HAP-1 (cell line): ENCODE measurements around the gene S100A6.

ENCODE experiments used
- DNase-seq, 2 experiments: peaks; one replicate each; pipeline ENCODE4 v3.0.0-alpha.2; 2016 to 2020; ENCODE audit warnings: low spot score in 2 of 2
- H3K27me3 ChIP-seq: fragments of 250-450 bp; sonication (Bioruptor Pico); 2 replicates; pipeline ENCODE4 v1.5.1; 2020; ENCODE audit warnings: low read depth, mild to moderate bottlenecking, moderate library complexity
- H3K36me3 ChIP-seq: fragments of 250-450 bp; sonication (Bioruptor Pico); replicated peaks from 2 replicates; pipeline ENCODE4 v1.5.1; 2020; ENCODE audit warnings: mild to moderate bottlenecking
- H3K4me1 ChIP-seq: fragments of 250-450 bp; sonication (Bioruptor Pico); 2 replicates; pipeline ENCODE4 v1.5.1; 2020; ENCODE audit warnings: mild to moderate bottlenecking
- H3K4me3 ChIP-seq: fragments of 250-450 bp; sonication (Bioruptor Pico); 2 replicates; pipeline ENCODE4 v1.5.1; 2020; ENCODE audit warnings: mild to moderate bottlenecking, moderate library complexity
- H3K9me3 ChIP-seq: fragments of 250-450 bp; sonication (Bioruptor Pico); 2 replicates; pipeline ENCODE4 v1.5.1; 2020; ENCODE audit warnings: mild to moderate bottlenecking, moderate library complexity
- in situ Hi-C: fragments of 300-500 bp; cut with MboI; formaldehyde crosslinking; loops from 3 replicates; pipeline ENCODE4 v1.14.3; 2020; ENCODE audit warnings: low sequenced_read_pairs, inconsistent platforms, mixed read lengths

S100A6 gene

DNA sequence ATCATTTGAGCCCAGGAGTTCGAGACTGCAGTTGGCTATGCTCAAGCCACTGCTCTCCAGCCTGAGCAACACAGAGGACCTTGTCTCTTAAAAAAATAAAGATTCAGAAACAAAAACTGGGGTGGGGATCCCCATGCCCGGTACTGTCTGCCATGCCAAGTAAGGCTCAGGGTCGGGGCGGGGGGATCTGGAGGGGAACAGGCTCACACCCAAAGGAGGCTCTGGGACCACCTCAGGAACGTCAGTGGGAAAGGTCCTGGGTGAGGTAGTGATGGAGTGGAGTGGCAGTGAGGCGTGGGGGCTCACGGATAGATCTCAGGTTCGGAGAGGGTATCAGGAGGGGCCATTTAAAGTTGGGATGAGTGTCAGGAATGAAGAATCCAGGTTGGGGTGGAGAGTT lies 10.6 kb upstream of the S100A6 start:
- DNase-seq, result no peak
- H3K27me3 ChIP-seq, result no peaks in the 10 kb centered on the region
- in situ Hi-C loops, result no loop called here
- H3K4me3 ChIP-seq, result no peak overlapping the region
- H3K9me3 ChIP-seq, result no peaks in the 10 kb centered on the region
- no peaks in the 10 kb centered on the region for H3K36me3 ChIP-seq
- peaks cover 11% of the 10 kb centered on the region for H3K4me1 ChIP-seq

DNA sequence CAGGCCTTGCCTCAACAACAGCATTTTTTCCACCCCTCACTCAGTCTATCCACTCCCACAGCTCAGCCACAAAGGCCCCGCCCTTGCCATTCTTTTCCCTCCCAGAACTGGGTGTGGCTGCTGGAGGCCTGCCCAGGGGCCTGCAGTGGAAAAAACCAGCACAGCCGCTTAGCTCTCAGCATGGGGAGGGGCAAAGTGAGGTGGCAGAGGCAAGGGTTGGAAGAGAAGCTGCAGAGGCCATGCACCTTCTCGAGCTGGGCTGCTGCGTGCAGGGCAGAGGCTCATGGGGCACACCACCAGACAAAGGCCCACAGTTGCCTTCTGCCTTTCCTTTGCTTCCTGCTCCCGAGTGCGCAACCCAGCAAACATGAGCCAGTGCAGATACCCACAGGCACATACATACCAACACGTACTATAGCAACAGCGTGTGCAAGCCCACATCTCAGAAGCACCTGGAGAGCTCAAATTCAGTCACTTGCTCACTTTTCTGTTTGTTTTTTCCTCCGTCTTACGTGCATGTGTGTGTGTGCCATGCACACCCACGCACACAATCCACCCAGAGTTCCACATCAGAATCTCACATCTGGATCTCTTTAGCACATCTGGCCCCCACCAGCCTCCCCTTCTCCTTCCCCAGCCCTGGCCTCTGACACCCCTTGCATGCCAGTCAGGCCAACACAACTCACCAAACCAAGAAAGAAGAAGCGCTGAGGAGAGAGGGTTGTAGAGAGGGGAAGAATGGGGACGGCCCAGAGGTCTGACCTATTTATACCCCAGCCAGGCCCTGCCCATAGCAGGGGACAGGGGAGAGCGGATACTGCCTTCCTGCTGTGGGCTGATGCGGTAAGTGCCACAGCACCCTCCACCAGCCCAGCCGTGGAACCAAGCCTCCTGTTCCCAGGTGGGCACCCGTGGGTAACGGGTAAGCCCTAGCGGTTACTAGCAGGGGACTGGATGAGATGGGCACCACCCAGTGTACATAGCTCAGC lies 9.6 kb upstream of the S100A6 start, which contains the start of gene S100A4:
TSS of gene S100A4 (minus strand) at position 740 of the 989 bp plus-strand sequence. CDS start 1,012 bp downstream, outside the sequence.
- no peak within 1 kb of the TSS for H3K4me3 ChIP-seq
- H3K36me3 ChIP-seq, result no peaks in the 10 kb centered on the region
- in situ Hi-C loops, result no loop called here
- DNase-seq, result peak; percentile 96 to 97
- no peaks in the 10 kb centered on the region for H3K9me3 ChIP-seq
- peaks cover 11% of the 10 kb centered on the region for H3K4me1 ChIP-seq
- H3K27me3 ChIP-seq, result no peaks in the 10 kb centered on the region

DNA sequence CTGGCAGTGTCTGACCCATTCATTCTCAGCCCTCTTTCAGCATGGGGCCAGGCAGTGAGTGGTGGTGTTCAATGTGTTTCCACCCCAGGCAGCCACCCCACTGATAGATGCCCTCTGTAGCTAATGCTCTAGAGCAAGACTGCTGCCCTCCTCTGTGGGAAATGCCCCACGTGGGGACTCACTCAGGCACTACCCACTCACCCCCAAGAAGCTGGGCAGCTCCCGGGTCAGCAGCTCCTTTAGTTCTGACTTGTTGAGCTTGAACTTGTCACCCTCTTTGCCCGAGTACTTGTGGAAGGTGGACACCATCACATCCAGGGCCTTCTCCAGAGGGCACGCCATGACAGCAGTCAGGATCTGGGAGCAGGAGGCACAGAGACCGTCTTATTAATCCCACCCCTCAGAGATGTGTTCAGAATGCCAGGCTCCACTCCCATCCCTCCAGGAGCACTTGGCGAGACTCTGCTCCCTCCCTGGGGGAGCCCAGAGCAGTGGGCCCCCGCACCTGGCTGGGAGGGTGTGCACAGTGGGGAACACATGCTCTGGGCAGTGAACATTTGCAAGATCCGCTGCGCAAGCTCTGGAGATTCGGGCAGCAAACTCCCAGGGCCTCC lies 8.8 kb upstream of the S100A6 start:
- peaks cover 11% of the 10 kb centered on the region for H3K4me1 ChIP-seq
- no peaks in the 10 kb centered on the region for H3K36me3 ChIP-seq
- no peak overlapping the region for H3K4me3 ChIP-seq
- no peaks in the 10 kb centered on the region for H3K27me3 ChIP-seq
- H3K9me3 ChIP-seq, result no peaks in the 10 kb centered on the region
- in situ Hi-C loops, result no loop called here
- DNase-seq, result no peak

GRCh38 chr1:153543736-153544135 lies 7.9 kb upstream of the S100A6 start:
- H3K27me3 ChIP-seq, result no peaks in the 10 kb centered on the region
- no peaks in the 10 kb centered on the region for H3K36me3 ChIP-seq
- DNase-seq, result no peak
- peaks cover 11% of the 10 kb centered on the region for H3K4me1 ChIP-seq
- H3K4me3 ChIP-seq, result no peak overlapping the region
- in situ Hi-C loops, result no loop called here
- H3K9me3 ChIP-seq, result no peaks in the 10 kb centered on the region

DNA sequence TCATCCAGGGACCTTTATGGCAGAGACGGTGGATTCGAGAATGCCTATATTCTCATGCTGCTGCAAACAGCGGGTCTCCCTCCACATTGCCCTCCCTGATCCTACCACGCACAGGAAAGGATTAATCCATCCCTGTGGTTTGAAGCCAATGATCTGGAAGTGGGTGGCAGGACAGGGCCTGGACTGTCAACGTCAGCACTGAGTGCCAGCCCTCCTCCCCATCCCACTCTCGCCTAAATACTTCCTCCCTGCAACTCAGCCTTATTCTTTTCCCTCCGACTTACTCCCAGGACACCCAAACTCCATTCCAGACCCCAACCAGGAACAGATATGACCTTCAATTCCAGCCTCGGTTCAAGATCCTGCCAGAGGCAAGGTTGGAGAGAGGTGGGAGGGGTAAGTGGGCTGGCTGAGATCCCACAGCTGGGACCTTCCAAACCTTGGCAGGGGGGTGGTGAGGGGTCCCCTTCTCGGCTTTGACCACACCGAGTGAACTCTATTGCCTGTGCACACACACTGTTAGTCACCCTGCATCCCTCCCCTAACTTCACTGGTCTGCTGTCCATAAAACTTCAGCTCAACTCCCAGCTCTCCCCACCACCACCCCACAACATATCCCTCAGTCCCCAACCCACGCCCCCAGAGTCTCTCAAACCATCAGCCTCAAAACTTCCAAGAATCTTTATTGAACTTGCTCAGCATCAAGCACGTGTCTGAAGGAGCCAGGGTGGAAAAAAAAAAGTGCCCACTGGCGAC lies 7.3 kb upstream of the S100A6 start:
- Histone ChIP-seq H3K9me3 (no peaks in the 10 kb centered on the region), H3K4me1 (peaks cover 16% of the 10 kb centered on the region), H3K36me3 (no peaks in the 10 kb centered on the region), H3K27me3 (no peaks in the 10 kb centered on the region), H3K4me3 (no peak overlapping the region)
- no peak for DNase-seq
- in situ Hi-C loops, result no loop called here

GRCh38 chr1:153541641-153542590 lies 6.1 kb upstream of the S100A6 start:
- Histone ChIP-seq H3K9me3 (no peaks in the 10 kb centered on the region), H3K27me3 (no peaks in the 10 kb centered on the region), H3K4me3 (no peak overlapping the region), H3K36me3 (no peaks in the 10 kb centered on the region), H3K4me1 (peaks cover 17% of the 10 kb centered on the region)
- no peak for DNase-seq
- in situ Hi-C loops, result no loop called here

DNA sequence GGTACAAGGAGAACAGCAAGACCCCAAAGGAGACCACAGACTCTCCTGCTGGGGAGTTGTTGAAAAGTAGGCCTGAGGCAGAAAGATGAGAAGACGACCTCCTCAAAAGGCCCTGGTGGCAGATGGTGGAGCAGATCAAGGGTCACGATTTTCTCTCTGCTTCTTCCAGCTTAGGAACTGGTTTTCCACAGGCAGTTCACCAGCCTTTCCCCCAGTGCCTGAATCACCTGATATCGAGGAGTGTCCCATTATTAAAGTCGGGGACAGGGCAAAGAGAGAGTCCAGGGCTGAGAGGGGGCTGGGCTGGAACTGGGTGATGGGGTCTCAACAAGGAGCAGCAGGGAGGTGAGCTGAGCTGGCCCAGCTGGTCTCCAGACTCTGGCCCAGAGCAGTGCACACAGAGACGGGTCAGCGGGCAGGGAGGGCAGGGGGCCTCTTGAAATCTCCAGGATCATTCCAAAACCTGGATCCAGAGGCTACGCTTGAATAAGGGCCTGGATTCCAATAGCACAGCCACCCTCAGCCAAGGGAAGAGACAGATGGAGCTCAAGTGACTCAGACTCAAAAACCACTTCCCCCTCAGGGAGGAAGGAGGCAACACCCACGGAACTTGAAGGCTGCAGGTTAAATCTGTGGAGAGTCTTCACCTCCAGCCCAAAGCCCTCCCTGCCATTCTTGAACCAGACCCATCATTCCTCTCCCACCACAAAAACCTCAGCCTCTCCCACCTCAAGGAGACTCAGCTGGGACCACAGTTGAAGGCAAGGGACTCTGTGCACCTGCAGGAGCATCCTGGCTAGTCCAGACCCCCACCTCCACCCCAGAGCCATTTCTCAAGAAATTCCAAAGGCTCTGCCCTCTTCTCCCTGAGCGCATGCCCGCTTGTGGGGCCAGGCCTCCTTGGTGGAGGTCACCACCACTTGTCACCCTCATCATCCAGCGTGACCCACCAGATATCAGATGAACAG lies 4.9 kb upstream of the S100A6 start, which contains the start of gene S100A5:
TSS of gene S100A5 (minus strand) at position 541 of the 968 bp plus-strand sequence. CDS start 743 bp downstream, outside the sequence.
- H3K9me3 ChIP-seq, result no peaks in the 10 kb centered on the region
- DNase-seq, result no peak
- in situ Hi-C loops, result no loop called here
- H3K4me1 ChIP-seq, result peaks cover 24% of the 10 kb centered on the region
- no peak within 1 kb of the TSS for H3K4me3 ChIP-seq
- H3K36me3 ChIP-seq, result no peaks in the 10 kb centered on the region
- H3K27me3 ChIP-seq, result no peaks in the 10 kb centered on the region

DNA sequence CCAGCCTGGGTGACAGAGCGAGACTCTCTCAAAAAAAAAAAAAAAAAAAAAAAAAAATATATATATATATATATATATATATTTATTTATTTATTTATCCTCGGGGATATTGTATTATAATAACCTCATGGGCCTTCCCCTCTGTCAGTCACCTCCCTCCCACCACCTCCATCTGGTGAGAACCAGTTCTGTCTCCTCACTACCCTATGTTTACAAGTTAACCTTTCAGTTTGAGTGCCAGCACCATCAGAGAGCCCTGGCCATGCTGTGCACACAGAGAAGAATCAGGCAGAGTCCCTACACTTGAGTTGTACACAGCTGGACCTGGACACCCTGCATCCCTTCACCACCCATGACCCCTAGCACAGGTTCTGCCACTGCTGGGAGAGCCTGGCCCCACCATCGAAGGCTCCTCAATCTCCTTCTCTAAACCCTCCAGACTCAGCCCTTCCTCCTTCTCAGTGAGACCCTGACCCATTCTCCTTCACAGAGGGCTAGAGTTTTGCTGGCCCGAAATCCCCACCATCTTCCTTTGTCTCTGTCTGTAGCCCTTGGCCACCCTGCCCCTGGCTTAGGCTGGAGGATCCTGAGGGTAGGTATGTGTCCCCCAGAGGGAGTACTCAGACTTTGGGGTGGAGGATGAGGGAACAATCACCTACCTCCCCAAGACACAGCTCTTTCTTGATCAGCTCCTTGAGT lies 3.8 kb upstream of the S100A6 start:
- peaks cover 15% of the 10 kb centered on the region for H3K4me1 ChIP-seq
- no peaks in the 10 kb centered on the region for H3K27me3 ChIP-seq
- H3K4me3 ChIP-seq, result no peak overlapping the region
- H3K9me3 ChIP-seq, result no peaks in the 10 kb centered on the region
- H3K36me3 ChIP-seq, result no peaks in the 10 kb centered on the region
- DNase-seq, result no peak
- in situ Hi-C loops, result no loop called here

DNA sequence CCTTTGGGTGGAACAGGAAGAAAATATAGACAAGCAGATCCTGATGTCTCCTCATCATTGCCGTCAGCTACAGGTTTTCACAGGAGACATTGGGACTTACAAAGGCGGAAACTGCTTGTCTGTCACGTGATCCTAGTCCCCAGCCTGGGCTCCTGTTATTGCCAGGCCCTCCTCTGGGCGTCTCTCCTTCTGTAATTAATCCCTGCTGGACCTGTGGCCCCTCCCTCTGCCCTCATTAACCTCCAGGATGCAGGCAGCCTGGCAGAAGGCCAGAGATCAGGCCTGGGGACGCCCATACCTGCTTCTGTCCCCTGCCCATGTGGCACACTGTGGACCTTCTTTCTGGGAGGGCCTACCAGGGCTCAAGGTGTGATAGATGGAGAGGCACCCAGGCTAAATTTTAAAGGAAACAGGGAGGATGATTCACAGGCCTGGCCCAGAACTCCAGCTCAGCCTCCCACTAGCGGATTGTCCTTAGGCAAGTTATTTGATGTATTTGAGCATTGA lies 2.6 kb upstream of the S100A6 start:
- DNase-seq, result peak; percentile 43 to 75
- in situ Hi-C loops, result no loop called here
- peaks cover 13% of the 10 kb centered on the region for H3K4me1 ChIP-seq

GRCh38 chr1:153537376-153537730 lies 1.6 kb upstream of the S100A6 start:
- in situ Hi-C loops, result no loop called here
- no peaks in the 10 kb centered on the region for H3K36me3 ChIP-seq
- no peaks in the 10 kb centered on the region for H3K27me3 ChIP-seq
- DNase-seq, result no peak
- peaks cover 13% of the 10 kb centered on the region for H3K4me1 ChIP-seq
- H3K9me3 ChIP-seq, result no peaks in the 10 kb centered on the region
- no peak overlapping the region for H3K4me3 ChIP-seq

More for the DNA sequence above, 2.6 kb upstream of the S100A6 start:
- Histone ChIP-seq H3K9me3 (no peaks in the 10 kb centered on the region), H3K4me3 (no peak overlapping the region), H3K36me3 (no peaks in the 10 kb centered on the region), H3K27me3 (no peaks in the 10 kb centered on the region)

GRCh38 chr1:153536671-153537375 lies 1.0 kb upstream of the S100A6 start:
- DNase-seq, result no peak
- Histone ChIP-seq H3K4me3 (no peak overlapping the region), H3K36me3 (no peaks in the 10 kb centered on the region)

More at GRCh38 chr1:153536671-153537375, 1.0 kb upstream of the S100A6 start:
- H3K4me1 ChIP-seq, result peaks cover 13% of the 10 kb centered on the region
- H3K9me3 ChIP-seq, result no peaks in the 10 kb centered on the region
- no peaks in the 10 kb centered on the region for H3K27me3 ChIP-seq
- in situ Hi-C loops, result no loop called here
